ENCODE measurements around the gene NRARP. TPM values are rescaled to one million over a fixed set of nuclear protein-coding genes. Genes with fewer than 3 reads are reported as not detected.

The NRARP gene
- total and polyA plus RNA-seq, 2 of the 13 experiments (the other 11 are each of a cell fraction or from before 2014, with no cell fraction given) = 0.22 to 0.46 TPM

DNA sequence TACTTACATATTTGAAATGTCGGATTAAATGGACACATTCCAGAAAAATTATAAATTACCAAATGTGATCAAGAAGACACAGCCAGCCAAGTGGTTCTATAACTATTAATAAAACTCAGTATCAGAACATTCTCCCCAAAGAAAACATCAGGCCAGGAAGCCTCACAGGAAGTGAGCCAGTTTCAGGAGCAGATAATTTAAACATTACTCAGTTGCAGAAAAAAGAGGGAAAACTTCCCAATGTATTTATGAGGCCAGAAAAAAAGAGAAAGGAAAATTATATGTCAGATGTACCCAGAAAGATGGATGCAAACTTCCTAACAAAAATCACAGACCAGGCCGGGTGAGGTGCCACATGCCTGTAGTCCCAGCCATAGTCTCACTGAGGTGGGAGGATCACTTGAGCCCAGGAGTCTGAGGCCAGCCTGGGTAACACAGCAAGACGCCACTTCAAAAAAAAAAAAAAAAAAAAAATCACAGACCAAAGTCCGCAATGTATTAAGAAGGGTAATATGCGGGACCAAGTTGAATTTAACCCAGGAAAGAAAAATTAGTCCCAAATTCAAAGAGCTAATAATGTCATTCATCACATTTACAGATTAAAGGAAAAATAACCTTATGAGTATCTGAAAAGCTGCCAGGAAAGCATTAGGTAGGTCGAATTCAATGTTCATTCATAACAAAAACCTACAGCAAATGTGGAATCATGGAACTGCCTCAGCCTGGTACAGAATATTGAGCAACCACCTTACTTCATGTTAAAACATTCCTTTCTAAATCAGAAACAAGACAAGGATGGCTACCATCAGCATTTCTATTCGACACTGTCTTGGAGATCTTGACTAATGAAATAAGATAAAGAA lies 37.2 kb upstream of the NRARP start:
- intact Hi-C loops (cut with micrococcal nuclease; ENCODE audit: unreplicated experiment) (no loop called here), in situ Hi-C loops (cut with HindIII; ENCODE audit: extremely low pct_ligation_motif_present, low pct_unique_long_range_greater_than_20kb) (no loop called here)
- H3K27ac ChIP-seq (ENCODE audit: extremely low read length, insufficient read depth, low read length) = no peak overlapping the region
- no peaks in the 10 kb centered on the region for H4K20me1 ChIP-seq (ENCODE audit: insufficient read depth, low read length)
- no peaks in the 10 kb centered on the region for H3K4me1 ChIP-seq (ENCODE audit: insufficient read depth, low read length)
- TF ChIP-seq ZBTB7B (CRISPR knock-in tag; IDR thresholded peaks at IDR 0.05) = no peak
- no peak for DNase-seq (ENCODE audit: low spot score)
- H3K9me3 ChIP-seq (ENCODE audit: low read length) = no peaks in the 10 kb centered on the region
- H2AFZ ChIP-seq (ENCODE audit: low read length) = no peak overlapping the region
- ATAC-seq = no peak
- no peaks in the 10 kb centered on the region for H3K36me3 ChIP-seq (replicated peaks in 1 of 2; ENCODE audit: control insufficient read depth in 1 of 2, insufficient read depth in 2 of 2, low read length in 2 of 2)
- no peak overlapping the region for H3K4me2 ChIP-seq (ENCODE audit: low read depth, low read length)
- no TSS peak for BruUV-seq (replicated peaks)
- H3K9ac ChIP-seq (ENCODE audit: insufficient read depth, low read depth, low read length) = no peak overlapping the region
- no peaks in the 10 kb centered on the region for H3K79me2 ChIP-seq (ENCODE audit: insufficient read depth, low read length)
- FAIRE-seq = no peak
- WGBS (ENCODE audit: low lambda C conversion rate) = 30% methylated on average over 7 of the region's 7 CpGs
- H3K4me3 ChIP-seq (replicated peaks in 1 of 3; ENCODE audit: insufficient read depth in 1 of 3, low read depth in 2 of 3, low read length in 3 of 3) = no peak overlapping the region
- POLR2A ChIA-PET = no interaction called here
- CTCF ChIA-PET (ENCODE audit: low intra/inter-chr PET ratio, low total read pairs) = no interaction called here
- peaks cover 0 to 11% of the 10 kb centered on the region in 2 experiments; a peak in 2 of 5 replicates for H3K27me3 ChIP-seq (ENCODE audit: control insufficient read depth in 1 of 2, insufficient read depth in 2 of 2, low read length in 2 of 2)

DNA sequence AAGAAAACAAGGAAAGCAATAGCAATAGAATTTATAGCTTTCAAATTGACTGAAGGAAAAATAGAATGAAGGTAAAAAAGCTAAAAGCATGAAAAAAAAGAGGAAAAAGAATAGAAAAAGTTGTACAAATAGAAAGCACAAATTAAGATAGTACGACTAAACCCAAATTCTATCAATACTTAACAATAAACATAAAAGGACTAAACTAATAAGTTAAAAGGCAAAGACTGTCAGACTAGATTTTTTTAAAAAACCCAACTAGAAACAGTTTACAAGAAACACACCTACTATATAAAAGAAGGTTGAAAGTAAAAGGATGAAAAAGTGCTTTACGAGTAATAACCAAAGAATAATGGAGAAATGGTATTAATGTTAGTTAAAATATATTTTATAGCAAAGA lies 34.7 kb upstream of the NRARP start:
- no peaks in the 10 kb centered on the region for H3K4me1 ChIP-seq (ENCODE audit: insufficient read depth, low read length)
- H3K79me2 ChIP-seq (ENCODE audit: insufficient read depth, low read length) = no peaks in the 10 kb centered on the region
- FAIRE-seq (no peak), ATAC-seq (no peak), DNase-seq (ENCODE audit: low spot score) (no peak)
- in situ Hi-C loops (cut with HindIII; ENCODE audit: extremely low pct_ligation_motif_present, low pct_unique_long_range_greater_than_20kb) = no loop called here
- no peaks in the 10 kb centered on the region for H4K20me1 ChIP-seq (ENCODE audit: insufficient read depth, low read length)
- H2AFZ ChIP-seq (ENCODE audit: low read length) = no peak overlapping the region
- no TSS peak for BruUV-seq (replicated peaks)
- CTCF ChIA-PET (ENCODE audit: low intra/inter-chr PET ratio, low total read pairs) = no interaction called here
- no peak overlapping the region for H3K27ac ChIP-seq (ENCODE audit: extremely low read length, insufficient read depth, low read length)
- peaks cover 0 to 13% of the 10 kb centered on the region in 2 experiments; a peak in 2 of 5 replicates for H3K27me3 ChIP-seq (ENCODE audit: control insufficient read depth in 1 of 2, insufficient read depth in 2 of 2, low read length in 2 of 2)
- H3K4me2 ChIP-seq (ENCODE audit: low read depth, low read length) = no peak overlapping the region
- no peaks in the 10 kb centered on the region for H3K9me3 ChIP-seq (ENCODE audit: low read length)
- no peak overlapping the region for H3K4me3 ChIP-seq (replicated peaks in 1 of 3; ENCODE audit: insufficient read depth in 1 of 3, low read depth in 2 of 3, low read length in 3 of 3)
- no peaks in the 10 kb centered on the region for H3K36me3 ChIP-seq (replicated peaks in 1 of 2; ENCODE audit: control insufficient read depth in 1 of 2, insufficient read depth in 2 of 2, low read length in 2 of 2)
- no peak overlapping the region for H3K9ac ChIP-seq (ENCODE audit: insufficient read depth, low read depth, low read length)
- TF ChIP-seq MXD4 (CRISPR knock-in tag; IDR thresholded peaks at IDR 0.05) = no peak
- intact Hi-C loops (cut with micrococcal nuclease; ENCODE audit: unreplicated experiment) = no loop called here
- WGBS (ENCODE audit: low lambda C conversion rate) = 55% methylated on average over 2 of the region's 2 CpGs
- POLR2A ChIA-PET = no interaction called here
